Left kidney (tissue), 1 donor: ENCODE results near the gene RANBP9. TPM values are rescaled to one million over a fixed set of nuclear protein-coding genes. Genes with fewer than 3 reads are reported as not detected.

ENCODE experiments used
- polyA plus RNA-seq: library from polyadenylated mRNA; unstranded; fragments of 120-200 nt; gene quantifications from one replicate; pipeline ENCODE4 v1.2.1, GENCODE V29; 2013; ENCODE audit not compliant: insufficient read length

RANBP9 gene
- polyA plus RNA-seq, 1 donor: 55.5 TPM

Other genes starting within 250 kb of the RANBP9 start
- 2.3 TPM for gene GFOD1, start 224.2 kb downstream of the RANBP9 start, polyA plus RNA-seq
- gene SIRT5, start 137.2 kb downstream of the RANBP9 start, polyA plus RNA-seq: 24.4 TPM
- gene NOL7, start 96.5 kb downstream of the RANBP9 start, polyA plus RNA-seq: 89.6 TPM
- gene MCUR1, start 102.7 kb upstream of the RANBP9 start, polyA plus RNA-seq: 65.1 TPM
- 2.8 TPM for gene RNF182, start 213.1 kb upstream of the RANBP9 start, polyA plus RNA-seq